Loucy (cell line): ENCODE measurements around the gene CAPN7.
A peak's percentile ranks its signal among the peaks of the same experiment; 100 is the strongest.

ENCODE experiments used
- H2AFZ ChIP-seq: fragments of 200-600 bp; sonication (generic); 2 replicates; pipeline ENCODE4 v1.6.0; 2016; ENCODE audit warnings: antibody characterized with exemption, mild to moderate bottlenecking, low read length, moderate library complexity
- H3F3A ChIP-seq: fragments of 200-600 bp; 2 replicates; pipeline ENCODE4 v1.6.0; 2016; ENCODE audit warnings: antibody characterized with exemption, low read depth, mild to moderate bottlenecking
- H3K27me3 ChIP-seq: fragments of 200-600 bp; sonication (generic); 2 replicates; pipeline ENCODE4 v1.6.1; 2014; ENCODE audit warnings: low read length, mild to moderate bottlenecking; ENCODE audit not compliant: insufficient read depth, poor library complexity, severe bottlenecking
- H3K36me3 ChIP-seq: fragments of 200-600 bp; sonication (generic); 2 replicates; pipeline ENCODE4 v1.6.1; 2016; ENCODE audit warnings: low read length; ENCODE audit not compliant: insufficient read depth
- H3K4me1 ChIP-seq: fragments of 200-600 bp; sonication (generic); 2 replicates; pipeline ENCODE4 v1.5.1; 2014; ENCODE audit warnings: low read length, mild to moderate bottlenecking; ENCODE audit not compliant: insufficient read depth, poor library complexity, severe bottlenecking
- H3K4me2 ChIP-seq: fragments of 200-600 bp; sonication (generic); 2 replicates; pipeline ENCODE4 v1.6.0; 2014; ENCODE audit warnings: antibody characterized with exemption, low read length, low read depth, mild to moderate bottlenecking; ENCODE audit not compliant: poor library complexity, severe bottlenecking
- H3K4me3 ChIP-seq: fragments of 200-600 bp; sonication (generic); 2 replicates; pipeline ENCODE4 v1.5.1; 2014; ENCODE audit warnings: low read length, mild to moderate bottlenecking, mixed read lengths; ENCODE audit not compliant: poor library complexity, severe bottlenecking
- H3K79me2 ChIP-seq: fragments of 200-600 bp; sonication (generic); 2 replicates; pipeline ENCODE4 v1.6.1; 2014; ENCODE audit warnings: low read length; ENCODE audit not compliant: insufficient read depth
- H3K9ac ChIP-seq: fragments of 200-600 bp; sonication (generic); 2 replicates; pipeline ENCODE4 v1.6.0; 2014; ENCODE audit warnings: mild to moderate bottlenecking, low read depth, low read length, moderate library complexity; ENCODE audit not compliant: poor library complexity, severe bottlenecking
- H3K9me2 ChIP-seq: fragments of 200-600 bp; sonication (generic); replicated peaks from 2 replicates; pipeline ENCODE4 v1.6.1; 2016; ENCODE audit warnings: low read depth, low read length, mixed read lengths
- H3K9me3 ChIP-seq: fragments of 200-600 bp; sonication (generic); 2 replicates; pipeline ENCODE4 v1.6.1; 2014; ENCODE audit warnings: mild to moderate bottlenecking, antibody characterized with exemption, low read length, low read depth; ENCODE audit not compliant: insufficient read depth
- H4K20me1 ChIP-seq: fragments of 200-600 bp; sonication (generic); 2 replicates; pipeline ENCODE4 v1.6.0; 2014; ENCODE audit warnings: antibody characterized with exemption, low read length, mild to moderate bottlenecking; ENCODE audit not compliant: insufficient read depth, poor library complexity, severe bottlenecking
- CTCF ChIP-seq: fragments of 200-600 bp; sonication (generic); conservative IDR thresholded peaks from 2 replicates; pipeline ENCODE4 v1.5.1; 2014; ENCODE audit warnings: mild to moderate bottlenecking, antibody characterized with exemption, low read length
- EZH2phosphoT487 ChIP-seq: fragments of 200-600 bp; IDR thresholded peaks from 2 replicates; pipeline ENCODE4 v1.6.1; 2018; ENCODE audit warnings: antibody characterized with exemption, mild to moderate bottlenecking, moderate library complexity, borderline replicate concordance

Gene CAPN7

GRCh38 chr3:15211937-15212336, 5.9 kb downstream of the CAPN7 start:
- H3K4me1 ChIP-seq: peaks cover 37% of the 10 kb centered on the region

GRCh38 chr3:15214758-15215157, 8.7 kb downstream of the CAPN7 start:
- H3K27me3 ChIP-seq: no peaks in the 10 kb centered on the region

More at GRCh38 chr3:15211937-15212336, 5.9 kb downstream of the CAPN7 start:
- H3K9me2 ChIP-seq: no peaks in the 10 kb centered on the region
- H2AFZ ChIP-seq: no peak overlapping the region
- H3K4me3 ChIP-seq: no peak overlapping the region
- no peaks in the 10 kb centered on the region for H3K9me3 ChIP-seq
- H3K36me3 ChIP-seq: peaks cover 23% of the 10 kb centered on the region; the same call in 1 of the 2 replicates
- TF ChIP-seq CTCF (no peak), EZH2phosphoT487 (no peak)
- H4K20me1 ChIP-seq: peaks cover 30% of the 10 kb centered on the region
- H3K9ac ChIP-seq: no peak overlapping the region
- no peaks in the 10 kb centered on the region for H3K27me3 ChIP-seq
- H3F3A ChIP-seq: no peaks in the 10 kb centered on the region
- peaks cover 48% of the 10 kb centered on the region for H3K79me2 ChIP-seq
- peak overlapping the region; percentile 79 for H3K4me2 ChIP-seq

GRCh38 chr3:15215996-15216395, 9.9 kb downstream of the CAPN7 start:
- TF ChIP-seq CTCF: no peak
- no peak for TF ChIP-seq EZH2phosphoT487
- H3K4me1 ChIP-seq: peaks cover 5% of the 10 kb centered on the region
- H3K9me3 ChIP-seq: no peaks in the 10 kb centered on the region
- H3K27me3 ChIP-seq: no peaks in the 10 kb centered on the region
- no peak overlapping the region for H3K4me2 ChIP-seq
- no peak overlapping the region for H3K9ac ChIP-seq
- peaks cover 7% of the 10 kb centered on the region for H3K79me2 ChIP-seq
- H4K20me1 ChIP-seq: no peaks in the 10 kb centered on the region
- no peaks in the 10 kb centered on the region for H3F3A ChIP-seq
- no peak overlapping the region for H2AFZ ChIP-seq
- peaks cover 55% of the 10 kb centered on the region; the same call in 1 of the 2 replicates for H3K36me3 ChIP-seq
- H3K4me3 ChIP-seq: no peak overlapping the region
- no peaks in the 10 kb centered on the region for H3K9me2 ChIP-seq

More at GRCh38 chr3:15214758-15215157, 8.7 kb downstream of the CAPN7 start:
- Histone ChIP-seq H4K20me1 (peaks cover 6% of the 10 kb centered on the region), H3K9ac (no peak overlapping the region), H3F3A (no peaks in the 10 kb centered on the region), H3K4me2 (no peak overlapping the region), H3K79me2 (peaks cover 19% of the 10 kb centered on the region), H3K9me2 (no peaks in the 10 kb centered on the region), H3K36me3 (peaks cover 44% of the 10 kb centered on the region; the same call in 1 of the 2 replicates), H3K4me3 (no peak overlapping the region), H3K9me3 (no peaks in the 10 kb centered on the region), H2AFZ (no peak overlapping the region), H3K4me1 (peaks cover 12% of the 10 kb centered on the region)
- no peak for TF ChIP-seq EZH2phosphoT487
- TF ChIP-seq CTCF: no peak
